Measurements from ENCODE around the gene PRICKLE2. TPM values are rescaled to one million over a fixed set of nuclear protein-coding genes. Genes with fewer than 3 reads are reported as not detected.
"Not testable (repeated sequence)": the region's sequence is repeated elsewhere in the genome, so short reads cannot be mapped to it uniquely, and the experiment has no call there.

Gene PRICKLE2
- polyA plus RNA-seq, 2 of the 4 experiments (the other 2 are of a cell fraction): 5.3 to 6.3 TPM

GRCh38 chr3:64093211-64093610, 132.1 kb downstream of the PRICKLE2 start:
- ChIA-PET POLR2A (no interaction called here), CTCF (no interaction called here)
- FAIRE-seq (no peak), ATAC-seq (no peak), DNase-seq (ENCODE audit: low read depth in 1 of 2, low spot score in 1 of 2) (no peak)
- Histone ChIP-seq H3K4me1 (peaks cover 47% of the 10 kb centered on the region), H3K27ac (peak overlapping the region in 1 of 2 experiments; percentile 73; a peak in 3 of 6 replicates), H3K4me2 (no peak overlapping the region), H3K4me3 (no peak overlapping the region), H3K9me3 (no peaks in the 10 kb centered on the region; the same call in 2 of the 3 replicates)
- TF ChIP-seq POLR2AphosphoS2 (conservative IDR thresholded peaks at IDR 0.05; ENCODE audit: low read length) (no peak), GATA3 (IDR thresholded peaks at IDR 0.05; ENCODE audit: borderline replicate concordance) (no peak), FOXS1 (CRISPR knock-in tag; IDR thresholded peaks at IDR 0.05) (no peak), RFX5 (IDR thresholded peaks at IDR 0.05) (no peak), RNF2 (IDR thresholded peaks at IDR 0.05; ENCODE audit: borderline replicate concordance, low read depth) (no peak), SREBF2 (IDR thresholded peaks at IDR 0.05) (no peak), MAFK (IDR thresholded peaks at IDR 0.05; ENCODE audit: partially characterized antibody) (no peak), HOXA7 (CRISPR knock-in tag; IDR thresholded peaks at IDR 0.05) (no peak), NFE2L2 (conservative IDR thresholded peaks at IDR 0.05; ENCODE audit: low read length) (no peak), POLR2A (IDR thresholded peaks at IDR 0.05; ENCODE audit: low read length) (no peak), NPAS2 (CRISPR knock-in tag; IDR thresholded peaks at IDR 0.05; ENCODE audit: borderline replicate concordance) (no peak)
- TF ChIP-seq, protein P1, sequence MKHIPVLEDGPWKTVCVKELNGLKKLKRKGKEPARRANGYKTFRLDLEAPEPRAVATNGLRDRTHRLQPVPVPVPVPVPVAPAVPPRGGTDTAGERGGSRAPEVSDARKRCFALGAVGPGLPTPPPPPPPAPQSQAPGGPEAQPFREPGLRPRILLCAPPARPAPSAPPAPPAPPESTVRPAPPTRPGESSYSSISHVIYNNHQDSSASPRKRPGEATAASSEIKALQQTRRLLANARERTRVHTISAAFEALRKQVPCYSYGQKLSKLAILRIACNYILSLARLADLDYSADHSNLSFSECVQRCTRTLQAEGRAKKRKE (CRISPR knock-in tag; IDR thresholded peaks at IDR 0.05; ENCODE audit: low read depth): no peak

- ATAC-seq (no peak), FAIRE-seq (no peak), DNase-seq (ENCODE audit: low read depth in 1 of 2, low spot score in 1 of 2) (no peak)
- H3K4me1 ChIP-seq: peaks cover 61% of the 10 kb centered on the region
- H3K4me2 ChIP-seq: no peak overlapping the region
- H3K4me3 ChIP-seq: no peak overlapping the region
- no peak for TF ChIP-seq REST (IDR thresholded peaks at IDR 0.05)
- 83% methylated on average over 1 of the region's 1 CpG for WGBS (ENCODE audit: missing lambda C conversion rate)
- H3K9me3 ChIP-seq: no peaks in the 10 kb centered on the region; the same call in 2 of the 3 replicates
- H3K27ac ChIP-seq: peak overlapping the region; percentile 41 to 73
- POLR2A ChIA-PET: no interaction called here
- CTCF ChIA-PET: interaction anchor here (1.3 kb wide), 1 partner anchor 61 kb away, joined by 3 read pairs; no protein-coding TSS in a partner anchor
Observed at GRCh38 chr3:64091501-64091900, 133.8 kb downstream of the PRICKLE2 start.

DNA sequence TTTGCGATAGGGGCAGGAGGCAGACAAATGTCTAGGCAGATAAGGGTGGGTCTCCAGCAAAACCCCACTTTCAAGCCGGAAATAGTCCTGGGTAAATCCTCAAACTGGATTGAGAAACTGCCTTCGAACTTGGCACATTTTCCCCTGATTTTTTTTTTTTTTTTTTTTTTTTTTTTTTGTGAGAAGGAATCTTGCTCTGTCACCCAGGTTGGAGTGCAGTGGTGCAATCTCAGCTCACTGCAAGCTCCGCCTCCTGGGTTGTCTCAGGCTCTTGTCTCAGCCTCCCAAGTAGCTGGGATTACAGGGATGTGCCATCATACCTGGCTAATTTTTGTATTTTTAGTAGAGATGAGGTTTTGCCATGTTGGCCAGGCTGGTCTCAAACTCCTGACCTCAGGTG, 135.9 kb downstream of the PRICKLE2 start:
- DNase-seq (ENCODE audit: low read depth in 1 of 2, low spot score in 1 of 2) (peak in 1 of 2 experiments; percentile 78), ATAC-seq (peak in 1 of 2 experiments; percentile 70; a peak in 3 of 6 replicates)
- 14% methylated on average over 4 of the region's 4 CpGs for WGBS (ENCODE audit: missing lambda C conversion rate)
- ChIA-PET POLR2A (interaction anchor here (0.6 to 1.6 kb wide), 5 partner anchors 9 to 177 kb away, joined by 3 to 9 read pairs (median 5); partner anchors contain the start of gene SCAANT1), CTCF (interaction anchor here (1.2 kb wide), 1 partner anchor 136 kb away, joined by 3 read pairs; the partner anchor contains the start of gene PRICKLE2)
- not testable (repeated sequence) for H3K9me3 ChIP-seq, H3K4me3 ChIP-seq, FAIRE-seq
- Histone ChIP-seq H3K4me1 (peaks cover 75% of the 10 kb centered on the region), H3K27ac (peak overlapping the region; percentile 82 to 93), H3K4me2 (peak overlapping the region; percentile 46)
- peak; percentile 13 for TF ChIP-seq MAFK (IDR thresholded peaks at IDR 0.05; ENCODE audit: partially characterized antibody)
- TF ChIP-seq CEBPB (IDR thresholded peaks at IDR 0.05): peak; percentile 39 to 59
- TF ChIP-seq EP300 (IDR thresholded peaks at IDR 0.05): 0 out of 5 replicates have a peak, but pooled peaks of 1 of the 2 experiments have one; percentile 14
